GM10847 (cell line): Measurements from ENCODE around the gene GRIN3B.

Experiments used
- POLR2A ChIP-seq: IDR thresholded peaks from 2 replicates; pipeline ENCODE4 v1.6.1; 2011; ENCODE audit not compliant: insufficient read length; ENCODE audit errors: extremely low read depth

Gene GRIN3B

GRCh38 chr19:962683-963400 lies 37.4 kb upstream of the GRIN3B start:
- TF ChIP-seq POLR2A = no peak

GRCh38 chr19:963486-963951 lies 36.7 kb upstream of the GRIN3B start:
- TF ChIP-seq POLR2A = no peak

DNA sequence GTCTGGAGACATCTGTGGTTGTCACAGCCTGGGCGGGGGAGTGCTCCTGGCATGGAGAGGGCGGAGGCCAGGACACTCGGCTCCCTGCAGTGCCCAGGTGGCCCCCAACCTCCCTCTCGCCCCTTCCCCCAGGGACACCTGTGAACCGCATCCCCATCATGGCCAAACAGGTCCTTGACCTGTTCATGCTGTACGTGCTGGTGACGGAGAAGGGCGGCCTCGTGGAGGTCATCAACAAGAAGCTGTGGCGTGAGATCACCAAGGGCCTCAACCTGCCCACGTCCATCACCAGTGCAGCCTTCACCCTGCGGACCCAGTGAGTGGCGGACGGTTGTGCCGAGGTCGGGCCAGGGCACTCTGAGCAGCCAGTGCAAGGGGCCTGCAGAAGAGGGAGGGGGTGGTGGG lies 36.1 kb upstream of the GRIN3B start:
- no peak for TF ChIP-seq POLR2A

DNA sequence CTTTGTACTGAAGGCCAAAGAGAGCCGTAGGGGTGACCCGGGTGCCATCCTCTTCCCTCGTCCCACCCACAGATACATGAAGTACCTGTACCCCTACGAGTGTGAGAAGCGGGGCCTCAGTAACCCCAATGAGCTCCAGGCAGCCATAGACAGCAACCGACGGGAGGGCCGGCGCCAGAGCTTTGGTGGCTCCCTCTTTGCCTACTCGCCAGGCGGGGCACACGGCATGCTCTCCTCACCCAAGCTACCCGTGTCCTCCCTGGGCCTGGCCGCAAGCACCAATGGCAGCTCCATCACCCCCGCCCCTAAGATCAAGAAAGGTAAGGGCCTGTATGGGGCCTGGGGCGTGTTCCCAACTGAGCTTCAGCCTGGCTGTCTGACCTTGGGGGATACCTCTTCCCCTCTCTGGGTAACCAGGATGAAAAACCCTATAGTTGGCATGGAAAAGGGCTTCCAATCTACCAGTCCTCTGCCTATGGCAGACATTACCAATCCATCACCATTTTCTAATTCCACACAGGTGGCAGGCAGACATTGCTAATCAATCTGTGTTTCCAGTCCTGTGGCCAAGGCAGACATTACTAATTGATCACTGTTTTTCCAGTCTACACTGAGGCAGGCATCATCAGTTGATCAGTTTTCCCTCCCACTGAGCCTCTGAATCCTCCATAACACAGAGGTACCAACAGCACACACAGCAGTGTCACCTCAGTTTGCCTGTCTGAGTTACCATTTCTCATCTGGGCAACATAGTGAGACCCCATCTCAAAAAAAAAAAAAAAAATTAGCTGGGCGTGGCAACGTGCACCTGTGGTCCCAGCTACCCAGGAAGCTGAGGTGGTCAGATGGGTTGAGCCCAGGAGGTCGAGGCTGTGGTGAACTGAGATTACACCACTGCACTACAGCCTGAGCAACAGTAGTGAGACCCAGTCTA lies 35.2 kb upstream of the GRIN3B start:
- no peak for TF ChIP-seq POLR2A

GRCh38 chr19:966485-967088 lies 33.6 kb upstream of the GRIN3B start:
- no peak for TF ChIP-seq POLR2A

DNA sequence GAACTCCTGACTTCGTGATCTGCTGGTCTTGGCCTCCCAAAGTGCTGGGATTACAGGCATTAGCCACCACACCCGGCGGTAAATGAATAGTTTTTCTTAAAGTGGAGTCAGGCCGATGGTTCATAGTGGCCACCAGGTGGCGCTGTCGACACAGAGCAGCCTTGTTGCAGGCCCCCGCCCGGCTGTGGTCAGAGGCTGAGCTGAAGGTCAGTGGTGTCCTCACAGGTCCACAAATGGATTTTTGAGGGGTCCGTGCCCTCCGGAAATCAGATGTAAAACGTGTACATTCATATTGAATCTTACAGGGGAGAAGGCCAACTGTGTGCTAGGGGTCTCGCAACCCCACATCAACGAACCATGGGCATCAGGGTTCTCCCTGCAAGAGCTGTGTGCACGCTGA lies 29.5 kb upstream of the GRIN3B start:
- TF ChIP-seq POLR2A = no peak

- TF ChIP-seq POLR2A = no peak
Observed at GRCh38 chr19:971795-972194, 28.4 kb upstream of the GRIN3B start.

- TF ChIP-seq POLR2A = no peak
Observed at GRCh38 chr19:972281-972680, 27.9 kb upstream of the GRIN3B start.

DNA sequence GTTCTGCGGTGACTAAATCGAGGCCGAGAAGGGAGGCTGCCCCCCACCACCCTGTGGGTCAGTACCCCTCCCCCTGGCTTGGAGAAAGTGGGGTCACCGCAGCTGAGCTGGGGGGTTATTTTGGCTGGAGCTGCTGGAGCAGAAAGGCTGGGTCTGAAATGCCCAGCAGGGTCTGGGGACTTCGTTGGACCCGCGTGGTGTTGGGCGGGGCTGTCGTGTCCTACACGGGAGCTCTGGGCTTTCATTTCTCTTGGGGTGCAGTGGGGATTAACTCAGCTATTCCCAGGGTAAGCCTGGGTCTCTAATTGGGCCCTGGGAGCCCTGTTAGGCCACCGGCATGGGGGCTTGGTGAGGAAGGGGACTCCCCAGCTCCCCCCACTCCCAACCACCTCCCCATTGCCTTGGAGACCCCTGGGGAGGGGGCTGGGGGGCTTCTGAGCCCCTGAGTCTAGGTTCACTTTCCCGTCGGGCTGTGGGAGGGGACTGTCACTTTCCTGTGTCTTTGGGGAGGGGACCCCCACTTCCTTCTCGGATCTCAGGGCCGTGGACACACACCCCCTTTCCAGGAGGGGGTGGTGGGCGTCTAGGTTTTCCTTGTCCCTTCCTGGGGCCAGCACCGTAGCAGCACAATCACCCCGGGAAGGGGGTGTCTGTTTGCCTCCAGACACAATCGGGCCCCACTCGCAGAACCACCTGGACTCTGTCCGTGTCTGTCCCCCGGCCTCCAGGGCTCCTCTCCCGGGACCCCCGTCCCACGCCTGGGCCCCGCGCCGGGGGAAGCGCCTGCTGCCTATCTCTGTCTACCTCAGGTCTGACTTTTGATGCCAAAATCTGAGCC lies 26.3 kb upstream of the GRIN3B start:
- TF ChIP-seq POLR2A = no peak

- TF ChIP-seq POLR2A = no peak
Observed at GRCh38 chr19:974564-975257, 25.5 kb upstream of the GRIN3B start.

- no peak for TF ChIP-seq POLR2A
Observed at GRCh38 chr19:976476-976875, 23.7 kb upstream of the GRIN3B start.

DNA sequence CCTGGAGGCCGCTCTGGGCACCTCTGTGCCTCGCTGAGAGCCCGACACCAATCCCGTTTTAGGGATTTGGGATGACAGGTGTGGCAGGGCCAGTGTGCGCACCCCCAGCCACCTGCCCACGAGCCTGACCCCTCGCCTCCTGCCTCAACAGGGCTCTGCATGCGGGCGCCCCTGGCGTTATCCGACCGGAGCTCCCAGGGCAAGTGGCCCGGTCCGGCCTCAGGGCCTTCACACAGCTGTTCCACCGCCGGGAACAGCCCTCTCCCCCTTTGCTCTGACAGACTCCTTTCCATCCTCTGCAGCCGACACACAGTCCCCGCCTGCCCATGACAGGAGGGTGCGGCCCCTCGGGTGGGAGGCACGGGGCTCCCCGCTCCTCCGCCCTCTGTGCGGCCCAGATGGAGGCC lies 23.2 kb upstream of the GRIN3B start:
- TF ChIP-seq POLR2A = no peak

DNA sequence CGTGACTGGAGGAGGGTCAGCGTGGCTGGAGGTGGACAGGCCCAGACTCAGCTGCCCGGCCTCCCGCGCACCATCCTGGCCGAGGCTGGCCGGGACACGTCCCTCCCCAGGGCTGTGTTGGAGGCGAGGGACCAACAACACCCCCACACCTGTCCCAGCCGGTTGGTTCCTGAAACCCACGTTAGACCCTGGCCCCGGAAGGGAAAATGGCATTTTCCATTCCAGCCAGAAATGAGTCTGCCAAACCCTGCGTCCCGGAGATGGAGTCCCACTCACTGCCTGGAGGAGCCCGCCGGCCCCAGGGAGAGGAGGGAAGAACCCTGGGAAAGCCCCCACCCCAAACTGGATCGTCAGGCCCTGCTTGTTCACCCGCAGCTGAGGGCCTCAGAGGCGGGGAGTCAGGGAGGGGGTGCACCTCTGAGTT lies 20.9 kb upstream of the GRIN3B start:
- no peak for TF ChIP-seq POLR2A
